Fibroblast of the aortic adventitia (primary cell): ENCODE measurements around the gene RACK1. TPM values are rescaled to one million over a fixed set of nuclear protein-coding genes. Genes with fewer than 3 reads are reported as not detected.

Source experiments
- DNase-seq: peaks from one replicate; pipeline ENCODE4 v3.0.0-alpha.2; 2010; ENCODE audit warnings: low read depth
- H3K4me3 ChIP-seq: 2 replicates; pipeline ENCODE4 v1.5.1; 2011; ENCODE audit warnings: low read depth, mild to moderate bottlenecking, control low read depth, low read length, moderate library complexity
- CTCF ChIP-seq: IDR thresholded peaks from 2 replicates; pipeline ENCODE4 v1.5.1; 2011; ENCODE audit warnings: mild to moderate bottlenecking, low read length, control low read depth, inconsistent platforms; ENCODE audit not compliant: insufficient read depth
- total RNA-seq: library from RNA; depleted of rRNA; stranded (reverse); fragments of >200 nt; gene quantifications from 2 replicates; pipeline ENCODE4 v1.2.3, GENCODE V29; 2012; ENCODE audit warnings: low replicate concordance

RACK1 gene
- total RNA-seq, 1 donor, result 4,931 TPM

DNA sequence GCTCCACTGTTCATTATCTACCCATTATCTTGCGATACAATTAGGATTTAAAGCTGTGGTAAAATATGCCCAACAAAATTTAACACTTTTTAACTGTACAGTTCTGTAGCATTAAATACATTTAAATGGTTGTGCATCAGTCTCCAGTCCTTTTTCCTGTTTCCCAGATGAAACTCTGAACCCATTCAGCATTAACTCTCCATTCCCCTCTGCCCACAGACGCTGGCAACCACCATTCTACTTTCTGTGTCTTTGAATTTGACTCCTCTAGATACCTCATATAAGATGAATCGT, 35.8 kb downstream of the RACK1 start:
- DNase-seq, result no peak
- TF ChIP-seq CTCF, result no peak
- no peak overlapping the region for H3K4me3 ChIP-seq

DNA sequence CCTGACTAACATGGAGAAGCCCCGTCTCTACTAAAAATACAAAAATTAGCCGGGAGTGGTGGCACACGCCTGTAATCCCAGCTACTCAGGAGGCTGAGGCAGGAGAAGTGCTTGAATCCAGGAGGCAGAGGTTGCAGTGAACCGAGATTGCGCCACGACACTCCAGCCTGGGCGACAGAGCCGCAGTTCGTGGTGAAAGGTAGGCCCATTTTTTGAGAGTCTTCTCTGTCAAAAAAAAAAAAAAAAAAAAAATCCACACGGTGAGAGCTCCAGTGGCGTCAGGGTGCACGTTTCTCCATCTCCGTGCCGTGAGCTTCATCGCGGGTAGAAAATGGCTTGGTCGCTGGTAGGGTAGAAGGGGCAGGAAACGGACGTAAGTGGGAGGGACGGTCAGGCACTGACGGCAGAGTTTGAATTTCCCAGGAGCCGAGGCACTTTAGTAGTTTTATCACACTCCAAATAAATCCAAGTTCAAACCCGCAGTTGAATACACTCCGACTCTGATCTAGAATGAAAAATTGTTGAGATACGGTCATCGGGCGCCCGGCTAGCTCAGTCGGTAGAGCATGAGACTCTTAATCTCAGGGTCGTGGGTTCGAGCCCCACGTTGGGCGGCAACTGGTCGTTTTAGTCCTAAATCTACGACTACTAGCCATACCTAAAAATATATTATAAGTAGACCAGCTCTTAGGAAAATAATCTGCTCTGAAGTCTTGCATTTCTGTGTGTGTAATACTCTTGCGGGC, 36.3 kb downstream of the RACK1 start:
- peak overlapping the region; percentile 64 for H3K4me3 ChIP-seq
- DNase-seq, result peak; percentile 93
- TF ChIP-seq CTCF, result no peak

- DNase-seq, result no peak
These were observed 37.7 kb downstream of the RACK1 start for GRCh38 chr5:181205761-181206649.

DNA sequence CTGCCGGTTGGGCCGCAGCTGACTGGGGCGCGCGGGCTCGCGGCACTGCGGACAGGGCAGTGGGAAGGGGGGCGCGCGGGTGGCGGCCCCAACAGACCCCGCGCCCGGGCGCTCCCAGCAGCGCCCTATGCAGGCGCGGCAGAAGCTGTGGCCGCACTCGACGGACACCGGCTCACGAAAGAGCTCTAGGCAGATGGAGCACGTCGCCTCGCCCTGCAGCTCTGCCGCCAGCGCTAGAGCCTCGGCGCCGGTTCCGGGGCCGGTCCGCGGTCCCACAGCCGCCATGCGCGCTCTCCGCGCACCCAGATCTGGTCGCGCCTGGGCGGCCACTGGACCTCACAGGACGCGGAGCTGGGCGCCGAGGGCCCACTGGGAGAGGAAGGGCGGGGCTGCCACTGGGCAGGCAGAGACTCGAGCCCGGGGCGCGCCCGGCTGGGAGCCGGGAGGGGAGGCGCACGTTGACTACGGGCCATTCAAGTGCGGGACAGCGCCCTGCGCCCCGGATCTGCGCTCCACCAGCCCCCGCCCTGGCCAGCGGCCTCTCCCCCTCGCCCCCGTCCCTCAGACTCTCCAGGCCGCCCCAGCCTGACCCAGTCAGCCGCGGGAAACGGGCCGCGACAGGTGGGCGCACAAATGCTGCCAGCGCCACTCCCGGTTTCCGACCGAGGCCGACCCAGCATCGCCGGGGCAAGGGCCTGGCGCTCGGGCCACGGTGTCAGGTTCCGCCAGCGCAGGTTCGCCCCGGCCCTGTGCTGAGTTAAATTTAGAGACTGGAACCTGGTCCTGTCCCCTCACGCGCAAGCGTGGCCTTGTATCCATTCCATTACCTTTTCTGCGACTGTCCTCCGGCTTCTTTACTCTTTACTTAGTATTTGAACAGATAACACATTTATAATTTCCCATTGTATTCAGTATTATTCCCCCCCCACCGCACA, 38.6 kb downstream of the RACK1 start, which contains the start of gene TRIM7:
Gene TRIM7, minus strand, starts transcription at position 371 of the 935 bp plus-strand sequence. Its CDS starts 86 bp downstream, at position 285.
- no peak for TF ChIP-seq CTCF
- no peak for DNase-seq
- peak within 1 kb of the TSS; percentile 63 for H3K4me3 ChIP-seq

More at GRCh38 chr5:181205761-181206649, 37.7 kb downstream of the RACK1 start:
- no peak for TF ChIP-seq CTCF
- H3K4me3 ChIP-seq, result peak overlapping the region; percentile 49

DNA sequence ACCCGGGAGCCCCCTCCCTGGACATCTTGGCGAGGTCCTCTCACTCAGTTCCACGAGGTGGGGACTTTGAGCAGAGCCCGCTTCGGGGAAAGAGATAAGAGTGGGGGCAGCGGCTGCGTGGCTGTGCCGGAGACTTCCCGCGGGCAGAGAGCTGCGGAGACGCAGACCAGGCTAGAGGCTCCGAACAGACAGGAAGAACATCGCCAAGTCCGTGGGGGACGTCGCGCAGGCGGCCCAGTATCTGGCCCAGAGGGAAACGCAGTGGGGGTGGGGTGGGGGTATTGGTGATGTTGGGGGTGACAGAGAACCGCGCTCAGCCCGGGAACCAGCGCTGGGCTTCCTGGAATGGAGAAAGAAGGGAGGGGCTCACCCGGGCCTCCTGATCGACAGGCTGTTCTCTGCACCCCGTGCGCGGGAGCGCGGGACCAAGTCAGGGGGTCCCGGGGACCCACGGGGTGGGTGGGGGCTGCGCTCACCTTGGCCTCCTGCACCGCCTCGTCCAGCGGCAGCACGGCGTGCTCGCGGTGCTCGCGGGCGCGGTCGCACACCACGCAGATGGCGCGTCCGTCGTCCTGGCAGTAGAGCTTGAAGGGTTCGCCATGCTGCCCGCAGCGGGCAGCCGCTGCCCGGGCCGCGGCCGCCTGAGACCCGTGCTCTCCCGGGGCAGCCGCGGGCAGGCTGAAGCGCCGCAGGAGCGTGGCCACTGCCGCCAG, 39.4 kb downstream of the RACK1 start:
- no peak for TF ChIP-seq CTCF
- peak overlapping the region; percentile 63 for H3K4me3 ChIP-seq
- no peak for DNase-seq

- H3K4me3 ChIP-seq, result peak overlapping the region; percentile 63
- DNase-seq, result no peak
- no peak for TF ChIP-seq CTCF
These were observed 40.0 kb downstream of the RACK1 start for GRCh38 chr5:181203777-181204112.
